ENCODE measurements around the gene STARD13.

- TF ChIP-seq CTCF (IDR thresholded peaks at IDR 0.05) (no peak), POLR2A (IDR thresholded peaks at IDR 0.05) (no peak)
These were observed 2.2 kb downstream of the STARD13 start for GRCh38 chr13:33283195-33283911.
